GM18505 (cell line): ENCODE measurements around the gene CD109.
A peak's percentile ranks its signal among the peaks of the same experiment; 100 is the strongest.

Source experiments
- ATAC-seq: cut with Tn5 transposase; IDR thresholded peaks from one replicate; pipeline ENCODE4 v1.9.1; 2021; ENCODE audit not compliant: unreplicated experiment
- POLR2A ChIP-seq: IDR thresholded peaks from 4 replicates; pipeline ENCODE4 v1.6.1; 2011; ENCODE audit warnings: borderline replicate concordance; ENCODE audit not compliant: insufficient read depth, insufficient read length; ENCODE audit errors: extremely low read depth

Gene CD109

DNA sequence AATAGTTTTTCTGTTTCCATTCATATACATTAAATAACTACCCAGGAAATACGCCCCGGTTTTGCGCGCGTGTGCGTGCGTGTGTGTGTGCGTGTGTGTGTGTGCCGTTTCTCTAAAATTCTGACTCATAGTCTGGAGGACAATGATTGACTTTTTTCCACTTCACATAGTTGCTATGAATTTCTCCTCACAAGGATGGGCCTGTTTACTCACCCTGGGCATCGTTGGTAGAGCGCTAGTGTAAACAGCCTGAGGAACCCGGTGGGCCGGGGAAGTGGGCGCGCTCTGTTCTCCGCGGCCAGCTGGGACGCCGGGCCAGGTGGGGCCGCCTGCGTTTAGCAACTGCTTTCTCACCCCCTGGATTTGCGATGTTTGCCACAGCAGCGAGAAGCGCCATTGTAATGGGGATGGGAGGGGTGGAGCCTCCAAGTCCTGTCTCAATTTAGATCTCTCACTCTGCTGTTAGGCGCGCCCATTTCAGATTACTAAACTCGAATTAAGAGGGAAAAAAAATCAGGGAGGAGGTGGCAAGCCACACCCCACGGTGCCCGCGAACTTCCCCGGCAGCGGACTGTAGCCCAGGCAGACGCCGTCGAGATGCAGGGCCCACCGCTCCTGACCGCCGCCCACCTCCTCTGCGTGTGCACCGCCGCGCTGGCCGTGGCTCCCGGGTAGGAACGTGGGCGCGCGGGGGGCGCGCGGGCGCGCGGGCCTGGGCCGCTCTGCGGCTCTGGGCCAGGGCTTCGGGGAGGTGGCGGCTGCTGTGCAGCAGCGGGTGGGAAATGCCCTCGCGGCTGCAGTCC, at the start of gene CD109:
CD109 (plus strand) TSS at position 585 of the 803 bp plus-strand sequence; CDS start at position 598, 13 bp downstream.
- TF ChIP-seq POLR2A: no peak
- ATAC-seq: peak; percentile 60

DNA sequence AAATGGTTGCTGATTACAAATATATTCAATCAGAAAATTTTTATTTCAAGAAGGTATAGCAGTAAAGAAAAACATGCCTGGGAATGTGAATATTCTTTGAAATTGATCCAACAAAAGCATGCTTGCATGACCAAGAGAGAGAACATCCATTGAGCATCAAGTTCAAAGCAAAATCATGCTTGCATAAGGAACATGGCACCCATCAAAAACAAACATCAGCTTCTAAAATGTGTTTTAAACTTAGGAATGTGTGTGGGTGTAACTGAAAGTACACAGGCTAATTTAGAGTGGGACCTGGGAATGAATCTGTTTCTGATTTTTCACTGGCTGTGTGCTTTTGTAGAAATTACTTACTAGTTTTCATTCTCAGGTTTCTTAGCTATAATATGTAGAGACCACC, 47.8 kb upstream of the CD109 start:
- no peak for ATAC-seq
- TF ChIP-seq POLR2A: no peak

DNA sequence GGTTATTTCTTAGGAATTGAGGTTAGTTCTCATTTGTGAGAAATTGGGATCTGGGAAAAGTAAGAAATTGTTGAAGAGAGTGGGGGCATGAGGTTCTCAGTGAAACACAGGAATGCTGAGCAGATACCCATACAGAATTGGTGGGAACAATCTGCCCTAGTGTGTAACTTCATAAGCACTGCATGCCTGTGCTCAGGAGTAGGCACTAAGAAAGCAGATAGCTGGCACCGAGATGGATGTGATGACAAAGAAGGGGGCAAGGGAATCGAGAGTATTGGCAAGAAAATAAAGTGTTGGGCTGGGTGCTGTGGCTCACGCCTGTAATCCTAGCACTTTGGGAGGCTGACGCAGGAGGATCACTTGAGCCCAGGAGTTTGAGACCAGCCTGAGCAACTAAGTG, 46.2 kb upstream of the CD109 start:
- no peak for ATAC-seq
- no peak for TF ChIP-seq POLR2A

DNA sequence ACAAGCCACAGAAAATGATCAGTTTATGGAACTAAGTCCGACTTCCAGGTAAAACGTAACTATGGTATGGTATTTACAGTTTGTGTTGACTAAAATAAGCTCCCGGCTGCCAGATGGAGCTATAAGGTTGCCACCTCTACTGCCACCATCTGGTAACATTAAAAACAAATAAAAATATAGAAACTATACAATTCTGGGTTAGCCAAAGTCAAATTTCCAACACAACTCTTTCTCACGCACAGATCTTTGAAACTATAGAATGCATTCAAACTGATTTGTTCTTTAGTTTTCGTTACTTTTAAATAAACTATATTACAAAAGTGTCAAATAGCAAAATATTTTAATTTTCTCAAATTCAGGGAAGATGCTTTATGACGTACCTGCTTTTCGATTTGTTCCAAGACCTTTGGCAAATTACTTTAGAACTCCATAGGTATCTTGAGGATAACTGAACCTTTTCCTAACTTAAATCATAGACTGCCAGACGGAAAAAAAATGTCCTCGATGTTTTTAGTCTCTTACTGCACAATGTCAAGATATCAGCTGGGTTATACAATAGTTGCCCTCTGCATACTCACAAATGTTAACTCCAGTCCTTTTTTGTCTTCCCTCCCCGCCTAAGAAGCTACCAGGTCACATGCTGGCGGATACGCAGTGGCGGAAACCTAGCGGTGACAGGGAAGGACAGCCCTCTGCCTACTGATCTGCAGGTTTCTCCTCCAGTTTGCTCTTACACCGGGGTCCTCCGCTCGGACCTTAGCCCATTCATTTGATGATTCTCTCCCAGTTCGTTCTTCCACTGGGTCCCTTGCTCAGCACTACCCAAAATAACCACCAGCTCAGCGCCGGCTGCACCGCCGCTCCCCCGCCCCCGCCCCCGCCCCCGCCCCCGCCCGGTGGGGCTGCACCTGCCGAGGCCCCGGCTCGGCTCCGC, 43.1 kb upstream of the CD109 start:
- no peak for TF ChIP-seq POLR2A
- ATAC-seq: peak; percentile 43

DNA sequence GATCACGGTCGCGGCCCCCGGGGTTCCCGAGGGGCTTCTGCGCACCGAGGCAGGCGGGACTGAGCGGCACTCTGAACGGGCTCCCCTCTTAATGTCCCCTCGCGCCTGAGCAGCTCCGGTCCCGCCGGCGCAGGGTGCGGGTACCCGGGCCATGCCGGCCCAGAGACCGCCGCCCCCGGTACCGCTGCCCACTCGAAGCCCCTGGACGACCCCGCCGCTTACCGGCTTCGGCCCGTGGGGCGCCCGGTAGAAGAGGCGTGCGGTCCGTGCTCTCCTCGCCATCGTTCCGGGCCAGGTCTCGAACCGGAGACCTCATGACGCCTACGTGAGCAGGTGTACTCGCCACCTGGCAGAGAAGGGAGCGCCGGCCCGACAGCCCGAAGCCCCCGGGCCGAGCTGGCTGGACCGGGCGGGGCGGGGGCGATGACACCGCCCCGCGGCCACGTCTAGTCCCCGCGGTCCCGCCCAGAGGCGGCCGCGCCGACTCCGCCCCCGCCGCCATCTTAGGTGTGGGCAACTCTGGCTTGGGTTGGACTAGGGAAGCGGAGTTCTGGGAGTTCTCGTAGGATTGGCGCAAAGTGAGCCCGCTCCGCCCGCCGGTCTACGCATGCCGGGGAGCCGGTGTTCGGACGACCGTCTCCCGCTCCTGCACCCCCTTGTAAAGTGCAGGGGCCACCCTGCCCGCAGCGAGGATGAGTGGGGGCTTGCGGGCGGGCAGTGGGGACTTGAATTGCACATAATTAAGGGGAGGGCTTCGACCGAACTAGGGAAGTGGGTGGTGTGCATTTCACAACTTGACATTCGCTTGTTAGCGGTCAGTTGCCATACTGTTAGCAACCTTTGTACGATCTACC, 42.2 kb upstream of the CD109 start, which contains the start of gene SLC17A5:
SLC17A5 (minus strand) TSS at position 422 of the 854 bp plus-strand sequence; CDS start at position 316, 106 bp downstream.
- TF ChIP-seq POLR2A: peak; percentile 83
- peak; percentile 92 for ATAC-seq

DNA sequence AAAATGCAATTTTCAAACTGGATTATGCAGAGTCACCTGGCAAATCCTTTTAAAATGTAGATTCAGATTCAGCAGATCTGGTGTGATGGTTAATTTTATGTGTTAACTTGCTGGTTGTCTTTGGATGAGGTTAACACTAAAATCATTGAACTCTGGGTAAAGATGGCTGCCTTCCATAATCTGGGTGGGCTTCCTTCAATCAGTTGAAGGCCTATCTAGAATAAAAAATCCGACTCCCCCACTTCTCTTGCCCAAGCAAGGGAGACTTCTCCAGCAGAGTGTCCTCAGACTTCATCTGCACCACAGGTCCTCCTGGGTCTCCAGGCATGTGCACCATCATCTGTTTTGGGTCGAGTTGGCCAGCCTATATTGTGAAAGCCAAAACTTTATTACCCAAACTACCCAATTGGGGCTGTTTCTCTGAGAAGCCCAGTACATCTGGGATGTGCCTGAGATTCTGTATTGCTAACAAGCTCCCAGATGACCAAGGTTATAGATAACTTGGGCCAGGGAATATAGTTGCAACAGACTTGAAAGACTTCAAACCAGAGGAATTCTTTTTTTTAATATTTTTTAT, 40.6 kb upstream of the CD109 start:
- no peak for TF ChIP-seq POLR2A
- ATAC-seq: no peak

DNA sequence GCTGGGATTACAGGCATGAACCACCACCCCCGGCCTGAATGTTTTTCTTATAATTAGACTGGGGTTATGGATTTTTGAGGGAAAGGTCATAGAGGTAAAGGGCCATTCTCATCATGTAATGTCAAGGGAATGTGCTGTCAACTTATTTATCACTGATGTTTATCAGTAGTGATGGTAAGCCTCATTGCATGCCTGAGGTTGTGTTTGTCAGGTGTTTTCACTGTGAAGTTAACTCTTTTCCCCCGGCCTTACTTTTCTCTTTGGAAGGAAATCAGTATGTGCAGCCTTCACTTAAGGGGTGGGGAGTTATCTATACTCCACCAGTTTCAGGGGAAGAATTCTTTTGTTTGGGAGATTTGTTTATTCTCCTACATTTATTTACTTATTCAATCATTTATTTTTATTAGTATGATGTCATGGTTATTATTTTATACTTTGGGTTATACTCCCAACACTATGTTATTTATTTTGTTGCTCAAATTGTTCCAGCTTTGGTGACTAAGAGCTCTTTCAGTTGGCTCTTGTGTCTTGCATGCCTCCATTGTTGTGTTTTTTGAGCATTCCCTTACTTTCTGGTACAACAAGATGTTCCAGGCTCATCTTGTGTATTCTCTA, 39.4 kb upstream of the CD109 start:
- no peak for ATAC-seq
- no peak for TF ChIP-seq POLR2A

DNA sequence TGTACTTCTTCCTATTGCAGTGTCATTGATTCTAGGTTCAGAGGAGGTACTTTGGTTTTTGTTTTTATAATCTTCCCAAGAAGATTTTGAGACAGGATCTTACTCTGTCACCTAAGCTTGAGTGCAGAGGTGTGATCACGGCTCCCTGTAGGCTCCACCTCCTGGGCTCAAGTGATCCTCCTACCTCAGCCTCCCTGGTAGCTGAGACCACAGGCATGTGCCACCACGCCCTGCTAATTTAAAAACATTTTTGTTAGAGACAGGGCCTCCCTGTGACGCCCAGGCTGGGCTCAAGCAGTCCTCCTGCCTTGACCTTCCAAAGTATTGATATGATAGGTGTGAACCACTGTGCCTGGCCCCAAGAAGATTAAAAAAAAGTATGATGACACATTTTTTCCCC, 38.8 kb upstream of the CD109 start:
- no peak for TF ChIP-seq POLR2A
- no peak for ATAC-seq

DNA sequence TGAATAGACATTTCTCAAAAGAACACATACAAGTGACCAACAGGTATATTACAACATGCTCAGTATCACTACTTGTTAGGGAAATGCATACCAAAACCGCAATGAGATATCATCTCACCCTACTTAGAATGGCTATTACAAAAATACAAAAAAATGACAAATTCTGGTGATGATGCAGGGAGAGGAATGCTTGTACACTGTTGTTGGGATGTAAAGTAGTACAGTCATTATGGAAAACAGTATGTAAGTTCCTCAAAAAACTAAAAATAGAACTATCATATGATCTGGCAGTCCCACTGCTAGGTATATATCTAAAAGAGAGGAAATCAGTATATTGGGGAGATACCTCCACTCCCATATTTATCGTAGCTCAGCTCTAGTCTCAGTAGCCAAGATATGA, 31.3 kb upstream of the CD109 start:
- no peak for ATAC-seq
- no peak for TF ChIP-seq POLR2A

DNA sequence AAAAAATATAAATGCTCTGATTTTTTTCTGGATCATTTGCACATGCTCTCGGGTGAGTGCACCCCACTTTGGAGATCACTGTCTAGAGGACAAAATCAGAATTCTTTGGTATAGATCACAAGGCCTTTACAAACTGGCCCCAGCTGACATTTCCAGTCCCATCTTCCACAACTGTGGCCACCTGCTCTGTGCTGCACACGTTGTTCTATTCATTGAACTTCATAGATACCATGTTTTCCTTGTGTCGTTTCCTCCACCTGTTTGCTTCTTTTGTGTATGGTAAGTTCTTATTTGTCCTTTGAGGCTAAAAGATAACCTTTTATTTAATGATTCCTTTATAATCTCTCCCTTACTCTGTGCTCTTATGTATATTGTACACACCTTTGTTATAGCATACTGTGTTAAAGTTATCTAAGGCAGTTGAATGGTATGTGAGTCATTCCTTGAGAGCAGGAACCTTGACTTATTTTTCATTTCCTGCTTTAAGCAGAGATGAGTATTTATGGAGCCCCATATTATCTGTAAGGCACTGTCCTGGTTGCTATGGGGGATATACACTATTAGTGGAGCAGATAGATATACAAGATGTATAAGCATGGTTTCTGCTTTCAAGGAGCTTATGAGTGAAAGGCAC, 30.2 kb upstream of the CD109 start:
- peak; percentile 91 for ATAC-seq
- TF ChIP-seq POLR2A: no peak

DNA sequence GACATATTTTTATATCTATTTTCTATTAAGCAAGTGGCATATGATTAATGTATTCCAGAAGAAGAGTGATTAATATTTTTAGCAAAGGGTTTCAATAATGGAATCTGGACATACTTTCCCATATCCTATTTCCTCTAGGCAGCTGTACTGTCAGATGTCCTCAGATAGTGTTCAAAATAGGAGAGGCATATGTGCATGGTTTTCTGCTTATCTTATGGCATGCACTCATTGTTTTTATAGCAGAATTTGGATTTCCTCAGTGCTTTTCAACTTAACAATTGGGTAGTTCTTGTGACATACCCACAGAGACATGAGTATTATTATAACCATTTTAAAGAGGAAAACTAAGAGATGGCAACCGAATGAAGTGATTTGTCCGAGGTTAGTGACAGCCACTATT, 29.6 kb upstream of the CD109 start:
- no peak for TF ChIP-seq POLR2A
- no peak for ATAC-seq

DNA sequence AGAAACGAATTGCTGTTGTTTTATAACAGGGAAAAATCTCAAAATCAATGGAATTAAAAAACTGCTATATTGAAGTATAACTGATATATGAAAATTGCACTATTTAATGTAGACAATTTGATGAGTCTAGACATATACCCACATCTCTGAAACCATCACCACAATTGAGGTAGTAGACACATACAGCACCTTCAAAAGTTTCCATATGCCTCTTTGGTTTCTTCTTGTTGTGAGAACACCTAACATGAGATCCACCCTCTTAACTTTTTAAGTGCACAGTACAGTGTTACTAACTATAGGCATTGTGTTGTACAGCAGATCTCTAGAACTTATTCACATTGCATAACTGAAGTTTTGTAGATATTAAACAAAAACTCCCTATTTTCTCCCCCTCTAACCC, 28.2 kb upstream of the CD109 start:
- no peak for ATAC-seq
- no peak for TF ChIP-seq POLR2A

DNA sequence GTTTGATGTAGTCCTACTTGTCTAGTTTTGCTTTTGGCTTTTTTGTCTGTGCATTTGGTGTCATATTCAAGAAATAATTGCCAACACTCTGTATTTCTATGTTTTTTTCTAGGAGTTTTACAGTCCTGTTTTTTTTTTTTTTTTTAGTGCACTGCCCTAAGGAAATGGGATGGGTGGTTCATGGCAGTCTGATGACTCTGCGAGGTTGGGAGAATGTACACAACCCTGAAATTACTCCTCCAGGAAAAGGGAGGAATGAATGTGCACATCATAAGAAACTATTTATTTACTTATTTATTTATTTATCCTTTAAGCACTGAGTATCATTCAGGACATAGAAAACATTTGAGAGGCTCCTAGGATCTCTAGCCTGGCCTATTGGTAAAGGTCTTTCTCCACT, 27.0 kb upstream of the CD109 start:
- no peak for ATAC-seq
- TF ChIP-seq POLR2A: no peak
